ENCODE data around the gene ST3GAL6. TPM values are rescaled to one million over a fixed set of nuclear protein-coding genes. Genes with fewer than 3 reads are reported as not detected.

The ST3GAL6 gene
- total RNA-seq, 4 donors from 2014 or later: 7.4 to 15.0 (median 11.3) TPM

DNA sequence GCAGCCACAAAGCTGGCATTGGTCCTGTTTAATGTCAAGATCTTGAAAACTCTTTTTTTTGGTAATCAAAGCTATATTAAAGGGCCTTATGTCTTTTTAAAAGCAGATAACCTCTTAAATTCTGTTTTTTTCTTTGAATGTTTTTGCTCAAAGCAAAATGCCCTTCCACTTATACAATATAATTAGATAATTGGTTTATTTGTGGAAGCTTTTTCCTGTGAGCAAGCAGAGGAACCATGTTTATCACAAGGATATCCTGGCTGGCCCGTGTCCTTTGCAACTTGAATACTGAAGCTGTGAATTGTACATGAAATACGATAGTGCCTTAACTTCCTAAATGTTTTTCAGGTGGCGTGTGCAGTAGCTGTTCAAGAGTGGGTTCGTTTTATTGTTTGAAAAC, 2.6 kb downstream of the ST3GAL6 start:
- Histone ChIP-seq H3K36me3 (no peaks in the 10 kb centered on the region), H3K27ac (peak overlapping the region in 2 of 4 donors; percentile 50 to 66), H3K27me3 (no peaks in the 10 kb centered on the region), H3K4me1 (peaks cover 34 to 58% of the 10 kb centered on the region in 2 donors), H3K4me3 (no peak overlapping the region), H3K9me3 (no peaks in the 10 kb centered on the region)
- peak in 1 of 2 donors; percentile 59 for ATAC-seq
- no peak for TF ChIP-seq POLR2A (IDR thresholded peaks at IDR 0.05)
- in situ Hi-C loops (cut with MboI; ENCODE audit: low sequenced_read_pairs in 4 of 4): no loop called here
- DNase-seq: peak in 1 of 2 donors; percentile 20
- intact Hi-C loops (cut with DNase I; ENCODE audit: low total_unique reads): no loop called here

DNA sequence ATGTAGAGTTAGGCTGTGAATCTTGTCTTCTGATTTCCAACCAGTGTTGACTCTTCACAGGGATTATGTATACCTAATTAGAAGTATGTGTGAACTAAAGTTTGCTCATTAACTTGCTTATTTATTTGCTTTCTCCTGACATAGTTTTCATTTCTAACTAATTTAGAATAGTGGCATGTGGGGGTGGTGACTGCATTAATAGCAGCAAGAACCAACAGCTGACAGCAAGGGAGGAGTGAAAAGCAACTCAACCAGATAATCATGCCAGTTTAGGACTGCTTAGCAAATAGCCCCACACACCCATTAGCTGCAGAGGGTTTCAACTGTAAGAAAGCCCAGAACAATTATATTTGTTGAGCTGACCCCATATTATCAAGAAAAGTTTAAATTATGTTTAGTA, 3.8 kb downstream of the ST3GAL6 start:
- Histone ChIP-seq H3K4me1 (peaks cover 41 to 64% of the 10 kb centered on the region in 2 donors), H3K27ac (peak overlapping the region in 2 of 4 donors; percentile 6 to 20), H3K4me3 (no peak overlapping the region), H3K36me3 (no peaks in the 10 kb centered on the region), H3K27me3 (no peaks in the 10 kb centered on the region), H3K9me3 (no peaks in the 10 kb centered on the region)
- in situ Hi-C loops (cut with MboI; ENCODE audit: low sequenced_read_pairs in 4 of 4) (no loop called here), intact Hi-C loops (cut with DNase I; ENCODE audit: low total_unique reads) (no loop called here)
- ATAC-seq: no peak
- TF ChIP-seq CTCF (IDR thresholded peaks at IDR 0.05 in 4 of 5, conservative IDR thresholded peaks at IDR 0.05 in 1 of 5) (no peak), POLR2A (IDR thresholded peaks at IDR 0.05) (no peak)
- no peak for DNase-seq

GRCh38 chr3:98768961-98769360, 5.8 kb downstream of the ST3GAL6 start:
- H3K9me3 ChIP-seq: no peaks in the 10 kb centered on the region
- peaks cover 34 to 50% of the 10 kb centered on the region in 2 donors for H3K4me1 ChIP-seq
- in situ Hi-C loops (cut with MboI; ENCODE audit: low sequenced_read_pairs in 4 of 4) (no loop called here), intact Hi-C loops (cut with DNase I; ENCODE audit: low total_unique reads) (no loop called here)
- DNase-seq: no peak
- H3K4me3 ChIP-seq: no peak overlapping the region
- TF ChIP-seq POLR2A (IDR thresholded peaks at IDR 0.05) (no peak), CTCF (IDR thresholded peaks at IDR 0.05 in 4 of 5, conservative IDR thresholded peaks at IDR 0.05 in 1 of 5) (no peak)
- no peaks in the 10 kb centered on the region for H3K27me3 ChIP-seq
- H3K27ac ChIP-seq: peak overlapping the region in 1 of 4 donors; percentile 65
- no peaks in the 10 kb centered on the region for H3K36me3 ChIP-seq
- ATAC-seq: no peak

DNA sequence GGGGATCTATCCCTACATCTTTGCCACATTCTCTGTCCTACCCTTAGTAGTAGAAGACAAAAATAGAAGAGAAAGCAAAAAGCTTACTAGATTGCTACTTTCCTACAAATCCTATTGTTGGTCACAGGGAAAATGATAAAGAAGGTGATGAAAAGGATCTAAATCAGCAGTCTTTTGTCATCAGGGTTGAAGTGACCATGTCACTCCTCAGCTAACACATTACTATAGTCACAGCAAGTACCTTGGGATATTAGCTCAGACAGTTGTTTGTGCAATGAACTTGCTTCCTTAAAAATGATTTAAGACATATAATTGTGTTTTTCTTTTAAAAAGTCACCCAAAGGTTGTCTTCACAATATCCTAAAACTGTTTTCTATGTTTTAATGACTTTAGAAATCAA, 6.3 kb downstream of the ST3GAL6 start:
- H3K9me3 ChIP-seq: no peaks in the 10 kb centered on the region
- no peak for ATAC-seq
- peaks cover 34 to 48% of the 10 kb centered on the region in 2 donors for H3K4me1 ChIP-seq
- in situ Hi-C loops (cut with MboI; ENCODE audit: low sequenced_read_pairs in 4 of 4) (no loop called here), intact Hi-C loops (cut with DNase I; ENCODE audit: low total_unique reads) (no loop called here)
- no peak for DNase-seq
- no peak for TF ChIP-seq POLR2A (IDR thresholded peaks at IDR 0.05)
- no peak overlapping the region for H3K4me3 ChIP-seq
- H3K27me3 ChIP-seq: no peaks in the 10 kb centered on the region
- H3K27ac ChIP-seq: peak overlapping the region in 1 of 4 donors; percentile 65
- no peaks in the 10 kb centered on the region for H3K36me3 ChIP-seq

DNA sequence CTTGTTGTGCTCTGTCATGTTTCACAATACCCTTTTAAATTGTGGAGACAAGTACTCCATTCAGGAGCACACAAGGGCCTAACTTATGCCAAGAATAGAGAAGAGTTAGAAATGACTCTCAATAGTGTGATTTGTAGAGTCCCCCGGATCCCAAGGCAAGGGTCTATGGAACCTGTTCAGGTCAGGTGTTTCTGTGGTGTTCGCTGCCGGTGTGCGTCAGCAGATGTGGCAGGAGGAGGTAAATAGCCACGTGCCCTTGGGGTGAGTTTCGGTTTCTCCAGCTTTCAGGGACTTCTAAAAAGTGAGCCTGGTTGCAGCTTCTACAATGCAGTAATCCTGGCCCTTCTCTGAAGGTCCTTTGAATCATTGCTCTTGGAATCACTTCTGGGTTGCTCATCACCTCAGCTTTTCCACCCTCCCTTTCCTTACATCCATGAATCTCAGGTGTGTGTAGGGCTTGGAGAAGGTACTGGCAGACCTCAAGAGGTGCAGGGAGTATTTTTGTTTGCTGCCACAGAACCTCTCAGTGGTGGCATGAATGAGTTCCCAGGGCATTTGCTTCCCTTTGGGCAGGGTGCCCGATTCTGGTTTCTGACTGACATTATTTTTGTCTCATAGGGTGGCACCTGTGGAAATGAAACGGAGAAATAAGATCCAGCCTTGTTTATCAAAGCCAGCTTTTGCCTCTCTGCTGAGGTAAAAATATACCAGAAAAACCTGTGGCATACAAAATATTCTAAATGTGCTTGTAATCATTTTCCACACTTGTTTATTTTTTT, 7.3 kb downstream of the ST3GAL6 start:
- DNase-seq: peak; percentile 47 to 61
- Histone ChIP-seq H3K27me3 (no peaks in the 10 kb centered on the region), H3K9me3 (no peaks in the 10 kb centered on the region), H3K36me3 (no peaks in the 10 kb centered on the region), H3K27ac (peak overlapping the region in 3 of 4 donors; percentile 53 to 66 (median 65)), H3K4me1 (peaks cover 31 to 38% of the 10 kb centered on the region in 2 donors), H3K4me3 (no peak overlapping the region)
- intact Hi-C loops (cut with DNase I; ENCODE audit: low total_unique reads): no loop called here
- peak; percentile 74 to 84 for ATAC-seq
- TF ChIP-seq CTCF (IDR thresholded peaks at IDR 0.05 in 4 of 5, conservative IDR thresholded peaks at IDR 0.05 in 1 of 5): no peak
- in situ Hi-C loops (cut with MboI; ENCODE audit: low sequenced_read_pairs in 4 of 4): no loop called here

All from gastrocnemius medialis (tissue), 4 donors.